Measurements from ENCODE around the gene KLRF1.

Gene KLRF1

DNA sequence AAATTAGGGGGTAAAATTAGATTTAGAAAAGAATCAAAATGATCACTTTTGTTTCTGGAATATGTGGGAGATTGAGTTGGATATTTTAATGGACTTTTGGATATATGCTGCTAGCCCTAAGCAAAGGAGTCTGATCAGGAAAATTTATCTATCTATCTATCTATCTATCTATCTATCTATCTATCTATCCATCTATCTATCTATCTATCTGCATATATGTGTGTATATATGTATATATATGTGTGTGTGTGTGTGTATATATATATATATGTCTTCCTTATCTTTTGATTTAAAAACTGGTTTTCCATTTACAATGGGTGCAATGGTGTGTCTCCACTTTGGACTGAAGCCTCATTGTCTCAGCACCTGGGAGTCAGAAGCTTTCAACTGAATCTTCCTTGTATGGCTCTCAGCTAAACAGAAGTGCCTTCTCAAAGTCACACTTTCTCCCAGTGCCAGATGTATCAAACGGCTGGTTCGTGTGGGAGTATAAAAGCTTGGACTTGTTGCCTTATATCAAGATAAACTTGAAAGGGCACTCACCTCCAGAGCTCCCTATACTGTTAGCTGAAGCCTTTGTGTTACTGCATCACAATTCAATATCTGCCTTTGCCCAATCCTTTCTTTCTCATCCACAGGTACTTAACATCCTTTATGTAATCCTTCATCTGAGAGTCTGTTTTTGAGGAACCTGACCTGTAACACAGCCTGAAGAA is 34.9 kb upstream of the KLRF1 start:
- TF ChIP-seq, protein P1, sequence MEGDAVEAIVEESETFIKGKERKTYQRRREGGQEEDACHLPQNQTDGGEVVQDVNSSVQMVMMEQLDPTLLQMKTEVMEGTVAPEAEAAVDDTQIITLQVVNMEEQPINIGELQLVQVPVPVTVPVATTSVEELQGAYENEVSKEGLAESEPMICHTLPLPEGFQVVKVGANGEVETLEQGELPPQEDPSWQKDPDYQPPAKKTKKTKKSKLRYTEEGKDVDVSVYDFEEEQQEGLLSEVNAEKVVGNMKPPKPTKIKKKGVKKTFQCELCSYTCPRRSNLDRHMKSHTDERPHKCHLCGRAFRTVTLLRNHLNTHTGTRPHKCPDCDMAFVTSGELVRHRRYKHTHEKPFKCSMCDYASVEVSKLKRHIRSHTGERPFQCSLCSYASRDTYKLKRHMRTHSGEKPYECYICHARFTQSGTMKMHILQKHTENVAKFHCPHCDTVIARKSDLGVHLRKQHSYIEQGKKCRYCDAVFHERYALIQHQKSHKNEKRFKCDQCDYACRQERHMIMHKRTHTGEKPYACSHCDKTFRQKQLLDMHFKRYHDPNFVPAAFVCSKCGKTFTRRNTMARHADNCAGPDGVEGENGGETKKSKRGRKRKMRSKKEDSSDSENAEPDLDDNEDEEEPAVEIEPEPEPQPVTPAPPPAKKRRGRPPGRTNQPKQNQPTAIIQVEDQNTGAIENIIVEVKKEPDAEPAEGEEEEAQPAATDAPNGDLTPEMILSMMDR (IDR thresholded peaks at IDR 0.05), result no peak

DNA sequence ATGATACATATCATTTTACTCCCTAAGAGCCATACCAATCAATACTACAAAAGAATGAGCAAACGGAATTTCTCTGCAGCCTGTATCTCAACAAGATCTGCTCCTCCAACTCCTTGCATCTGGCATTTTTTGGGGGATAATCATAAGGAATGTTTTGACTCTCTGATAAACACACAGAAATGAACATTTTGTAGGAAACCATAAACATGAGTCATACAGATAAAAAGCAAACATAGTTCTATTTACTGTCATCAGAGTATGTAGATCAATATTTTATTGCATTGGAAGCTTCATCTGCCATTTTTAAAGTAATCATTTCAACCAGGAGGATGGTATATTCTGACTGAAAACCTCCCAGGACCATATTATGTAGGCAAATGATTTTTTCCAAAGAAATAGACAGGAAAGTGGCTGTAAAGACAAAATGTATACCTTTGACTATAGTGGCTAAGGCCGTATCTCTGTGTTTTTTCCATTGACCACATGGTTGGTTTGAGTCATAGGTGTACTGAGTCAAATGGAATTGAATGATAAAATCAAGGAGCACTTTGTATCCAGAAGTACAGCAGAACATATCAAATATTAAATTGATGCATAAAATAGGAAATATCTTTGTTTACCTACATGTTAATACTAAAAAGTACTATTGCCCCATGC is 34.2 kb upstream of the KLRF1 start:
- TF ChIP-seq, protein P1 (IDR thresholded peaks at IDR 0.05), result no peak

DNA sequence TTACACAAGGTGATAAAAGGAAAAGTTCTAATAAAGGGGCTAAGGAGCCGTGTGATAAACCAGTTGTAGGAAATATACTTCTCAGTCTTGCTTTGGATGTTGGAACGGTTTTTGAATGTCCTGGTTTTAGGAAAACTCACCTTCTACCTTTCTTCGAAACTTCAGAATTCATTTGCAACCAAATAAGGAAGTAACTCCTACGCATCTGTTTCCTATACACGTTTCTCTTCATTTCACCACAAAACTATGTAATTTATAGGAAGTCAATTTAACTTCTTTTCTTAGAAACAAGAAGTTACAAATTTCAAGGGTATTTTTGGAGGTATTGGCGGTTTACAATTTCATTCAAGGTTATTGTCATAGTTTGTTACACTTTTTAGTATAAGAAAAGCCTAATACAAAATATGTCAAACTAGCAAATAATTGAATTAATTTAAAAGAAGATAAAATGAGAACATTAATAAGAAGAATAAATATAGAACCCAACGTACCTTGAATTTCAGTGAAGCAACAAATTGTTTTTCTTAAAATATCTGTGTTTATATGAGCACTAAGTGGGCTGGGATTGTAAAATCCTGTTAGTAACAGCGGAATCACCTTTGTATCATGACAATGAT is 33.4 kb upstream of the KLRF1 start:
- TF ChIP-seq, protein P1 (IDR thresholded peaks at IDR 0.05), result no peak

DNA sequence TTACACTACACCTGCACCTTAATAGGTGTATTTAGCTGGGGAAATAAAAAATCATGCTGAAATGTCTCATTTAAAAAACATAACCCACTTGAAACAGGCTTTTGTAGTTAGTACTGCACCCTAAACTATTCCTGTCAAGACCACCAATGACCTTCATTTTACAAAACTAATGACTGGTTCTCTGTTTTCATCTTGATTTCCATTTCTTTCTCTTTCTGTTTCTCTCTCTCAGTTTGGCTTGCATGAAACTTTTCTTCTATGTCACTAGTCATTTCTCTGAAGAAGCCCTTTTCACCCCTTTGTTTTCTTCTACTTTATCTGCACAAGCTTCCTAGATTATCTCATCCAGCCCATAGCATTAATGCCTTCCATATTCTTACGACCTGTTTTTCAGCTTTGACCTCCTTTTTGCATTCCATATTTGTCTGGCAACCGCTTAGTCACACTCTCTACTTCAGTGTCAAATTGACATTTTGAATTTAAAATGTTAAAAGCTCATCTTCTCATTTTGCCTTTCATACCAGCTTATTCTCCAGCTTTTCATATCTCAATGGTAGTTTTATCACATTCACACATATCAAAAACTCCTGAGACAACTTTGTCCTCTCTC is 32.7 kb upstream of the KLRF1 start:
- TF ChIP-seq, protein P1 (IDR thresholded peaks at IDR 0.05), result no peak

DNA sequence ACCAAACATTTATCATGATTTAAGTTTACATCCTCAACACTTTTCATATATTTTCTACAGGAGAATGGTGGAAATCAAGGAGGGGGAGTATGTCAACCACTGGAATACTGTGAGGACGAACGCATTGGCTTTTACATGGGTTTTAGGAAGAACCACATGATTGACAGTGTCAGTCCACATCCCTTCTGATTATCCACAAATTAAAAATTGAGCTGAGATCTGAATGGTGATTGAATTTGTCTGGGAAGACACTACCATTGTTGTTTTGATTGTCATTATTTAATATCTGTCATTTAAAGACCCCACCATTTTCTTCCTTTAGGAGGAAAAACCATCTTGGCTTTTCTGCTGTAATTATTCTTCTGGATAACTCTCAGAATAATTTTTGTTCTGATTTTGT is 31.3 kb upstream of the KLRF1 start:
- TF ChIP-seq, protein P1 (IDR thresholded peaks at IDR 0.05), result no peak

DNA sequence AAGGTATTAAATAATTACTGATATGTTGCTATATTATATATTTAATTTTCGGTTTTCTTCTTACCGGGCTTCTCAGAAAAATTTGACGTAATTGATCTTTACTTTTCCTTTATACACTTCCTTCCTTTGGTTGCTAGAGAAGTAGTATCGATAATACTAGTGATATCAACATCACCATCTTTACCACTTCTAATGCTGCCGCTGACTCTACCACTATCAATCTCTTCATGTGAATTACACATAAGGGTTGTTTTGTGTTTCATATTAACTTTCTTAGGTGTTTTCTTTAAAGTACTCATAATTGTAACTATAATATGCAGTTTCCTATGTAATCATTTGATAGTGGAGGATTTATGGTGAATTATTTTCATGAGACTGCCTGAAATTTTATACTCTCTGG is 30.9 kb upstream of the KLRF1 start:
- TF ChIP-seq, protein P1 (IDR thresholded peaks at IDR 0.05), result no peak

DNA sequence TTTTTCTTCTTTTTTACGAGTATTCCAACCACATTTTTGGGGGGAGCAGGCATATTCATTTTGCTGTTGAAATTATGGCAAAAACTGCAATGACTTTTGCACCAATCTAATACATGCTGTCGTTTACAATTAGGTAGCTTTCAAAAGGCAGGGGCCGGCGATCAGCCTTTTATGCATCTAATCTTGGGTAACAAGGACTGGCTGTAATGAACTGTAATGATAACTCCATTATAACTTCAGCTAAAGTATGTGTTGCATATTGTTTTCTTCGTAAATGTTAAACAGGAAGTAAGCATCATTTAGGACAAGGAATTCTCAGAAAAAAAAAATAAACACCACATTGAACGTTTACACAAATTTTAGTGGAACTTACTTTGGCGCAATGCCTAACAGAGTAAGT is 30.3 kb upstream of the KLRF1 start:
- TF ChIP-seq, protein P1 (IDR thresholded peaks at IDR 0.05), result no peak

Data from LNCAP (cell line).